OCI-M1 (cell line): Measurements from ENCODE around the gene SLTM.
"Not testable (repeated sequence)": the region's sequence is repeated elsewhere in the genome, so short reads cannot be mapped to it uniquely, and the experiment has no call there.

Experiments
- DNase-seq: peaks from one replicate; lab custom pipeline; 2025; lab: John Stamatoyannopoulos, UW

Gene SLTM

DNA sequence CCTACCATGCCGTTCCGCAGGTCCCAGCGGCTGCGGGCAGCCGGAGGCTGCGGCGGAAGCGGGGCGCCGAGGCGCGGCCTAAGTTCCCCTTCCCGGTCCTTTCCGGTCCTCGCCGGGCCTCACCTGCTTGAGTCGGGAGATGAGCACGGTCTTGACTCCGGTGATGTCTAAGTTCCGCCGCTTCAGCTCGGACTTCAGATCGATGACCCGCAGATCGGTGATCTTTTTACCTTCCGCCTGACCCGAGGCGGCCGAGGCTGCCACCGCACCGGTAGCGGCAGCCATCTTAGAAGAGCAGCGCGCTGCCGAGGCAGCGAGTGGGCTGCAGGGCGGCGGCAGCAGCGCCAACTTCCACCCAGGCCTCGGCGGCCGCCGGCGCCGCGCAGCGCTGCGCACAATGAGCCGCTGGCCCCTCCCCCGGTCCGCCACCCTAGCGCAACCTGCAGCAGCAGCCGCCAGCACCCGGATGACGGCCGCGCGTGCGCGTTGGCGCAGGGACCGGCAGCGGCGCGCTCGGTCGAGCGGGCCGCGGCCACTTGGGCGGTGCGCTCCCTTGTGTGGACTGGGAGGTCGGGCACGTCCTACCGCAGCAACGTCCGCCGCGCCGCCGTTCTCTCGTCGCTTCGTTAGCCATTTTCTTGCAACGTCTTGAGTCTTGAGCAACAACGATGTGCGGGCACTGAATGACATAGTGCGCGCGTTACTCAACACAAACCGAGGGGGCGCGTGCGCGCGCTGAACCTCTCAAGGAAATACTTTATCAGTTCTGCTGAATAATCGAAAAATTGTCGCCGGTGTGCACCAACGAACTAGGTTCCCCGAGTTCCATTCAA lies at the start of gene SLTM:
TSS of gene SLTM (minus strand) at position 399 of the 833 bp plus-strand sequence. CDS start at position 285, 114 bp downstream.
- peak; percentile 95 for DNase-seq

DNA sequence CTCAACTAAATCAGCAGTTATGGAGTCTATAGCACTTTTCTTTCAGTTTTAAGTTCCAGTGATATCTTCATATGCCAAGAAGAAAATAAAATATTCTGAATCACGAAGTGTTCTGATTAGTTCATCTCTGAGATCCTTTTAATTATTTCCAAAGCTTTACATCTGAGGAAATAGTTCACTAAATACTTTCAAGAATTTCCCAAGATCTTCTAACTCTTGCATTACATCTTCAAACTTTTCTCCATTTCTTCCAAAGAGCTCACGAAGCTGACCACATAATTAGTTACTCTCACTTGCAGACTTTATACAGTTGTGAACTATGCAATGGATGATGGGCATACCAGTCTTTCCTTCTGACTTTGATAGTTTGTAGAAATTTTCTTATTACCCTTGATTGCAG lies 49.8 kb upstream of the SLTM start:
- no peak for DNase-seq

DNA sequence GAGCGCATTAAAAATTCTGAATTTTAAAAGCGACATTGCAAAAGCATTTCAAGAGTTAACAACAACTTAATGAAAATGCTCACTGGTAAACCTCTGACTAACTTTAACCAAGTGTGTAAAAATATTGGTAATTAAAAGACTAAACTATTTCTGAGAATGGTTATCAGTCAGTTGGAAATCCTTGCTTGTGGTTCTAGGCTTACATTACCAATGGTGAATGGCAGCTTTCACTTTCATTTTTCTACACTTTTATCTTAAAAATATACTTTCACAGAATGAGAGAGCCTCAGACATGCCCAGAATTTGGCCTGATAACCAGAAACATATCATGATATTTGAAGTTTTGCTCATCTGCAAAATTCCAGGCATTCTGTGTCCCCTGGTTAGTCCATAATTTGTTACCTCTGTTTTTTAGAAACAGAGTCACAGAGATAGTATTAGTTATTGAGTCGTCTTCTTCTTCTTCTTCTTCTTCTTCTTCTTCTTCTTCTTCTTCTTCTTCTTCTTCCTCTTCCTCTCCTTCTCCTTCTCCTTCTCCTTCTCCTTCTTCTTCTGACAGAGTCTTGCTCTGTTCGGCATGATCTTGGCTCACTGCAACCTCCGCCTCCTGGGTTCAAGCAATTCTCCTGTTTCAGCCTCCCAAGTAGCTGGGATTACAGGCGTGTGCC lies 48.5 kb upstream of the SLTM start:
- DNase-seq = peak; percentile 85

DNA sequence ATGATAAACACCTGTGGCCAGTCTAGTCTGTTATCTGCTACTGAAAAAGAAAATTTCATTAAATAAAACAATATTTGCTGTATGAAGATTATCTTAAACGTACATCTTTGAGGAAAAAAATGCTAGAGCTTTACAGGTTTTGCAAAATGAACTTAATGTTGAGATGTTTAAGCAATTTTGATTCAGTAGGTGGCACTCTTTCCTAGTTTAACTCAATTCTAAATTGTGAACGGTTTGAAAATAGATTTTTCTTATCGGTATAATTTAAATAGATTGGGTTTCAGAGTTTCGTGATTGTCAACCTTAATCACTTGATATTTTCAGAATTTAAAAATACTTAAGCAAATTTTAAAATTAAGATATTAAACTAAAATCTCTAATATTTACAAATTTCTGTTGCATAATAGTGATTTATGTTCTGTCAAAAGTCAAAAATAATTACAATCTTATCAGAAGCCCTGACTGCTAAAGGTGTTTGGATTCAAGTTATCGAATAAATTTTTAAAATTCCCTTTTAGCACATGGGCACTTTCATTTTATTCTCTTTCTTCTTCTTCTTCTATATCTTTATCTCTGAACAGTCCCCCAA lies 47.0 kb upstream of the SLTM start:
- DNase-seq = peak; percentile 79

DNA sequence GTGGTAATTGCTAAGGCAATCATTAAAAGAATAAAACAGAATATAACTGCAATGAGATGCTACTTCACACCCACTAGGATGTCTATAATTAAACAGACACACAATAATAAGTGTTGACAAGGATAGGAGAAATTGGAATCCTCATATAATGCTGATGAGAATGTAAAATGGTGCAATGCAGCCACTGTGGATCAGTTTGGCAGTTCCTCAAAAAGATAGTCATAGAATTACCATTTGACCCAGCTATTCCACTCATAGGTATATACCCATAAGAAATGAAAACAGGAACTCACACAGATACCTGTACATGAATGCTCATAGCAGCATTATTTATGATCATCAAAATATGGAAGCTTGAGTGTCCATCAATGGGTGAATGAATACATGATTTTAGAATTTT lies 44.4 kb upstream of the SLTM start:
- no peak for DNase-seq

DNA sequence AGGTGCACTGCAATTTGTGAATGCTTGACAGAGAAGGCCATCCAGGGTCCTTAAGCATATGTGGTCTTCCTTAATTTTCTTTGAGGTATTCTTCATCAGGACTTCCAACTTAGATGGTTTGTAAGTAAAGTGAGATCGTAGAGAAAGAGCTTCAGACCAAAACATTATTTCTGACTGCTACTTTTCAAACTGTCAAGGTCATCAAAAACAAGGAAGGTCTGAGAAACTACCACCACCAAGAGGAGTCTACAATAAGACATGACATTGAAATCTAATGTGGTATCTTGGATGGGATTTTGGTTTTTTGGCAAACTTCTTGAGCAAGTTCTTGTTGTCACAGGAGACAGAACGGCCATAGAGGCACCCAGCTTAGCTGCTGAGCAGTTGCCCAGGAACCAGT lies 34.0 kb upstream of the SLTM start:
- no peak for DNase-seq

DNA sequence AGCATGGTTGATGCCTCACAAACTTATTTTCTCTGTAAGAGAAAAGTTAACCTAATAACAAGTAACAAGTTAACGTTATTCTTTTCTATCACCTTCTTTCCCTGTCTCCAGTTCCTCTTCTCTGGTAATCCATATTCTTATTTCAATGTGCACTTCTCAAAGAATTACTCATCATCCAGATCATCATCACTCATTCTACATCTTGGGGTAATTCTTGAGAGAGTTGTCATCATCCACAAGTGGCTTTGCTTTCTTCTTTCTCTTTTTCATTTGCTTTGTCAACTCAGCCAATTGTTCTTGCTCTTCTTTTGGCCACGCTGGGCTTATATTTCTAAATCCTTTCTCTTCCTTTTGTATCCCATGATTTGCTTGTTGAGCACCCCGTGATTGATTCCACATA lies 33.2 kb upstream of the SLTM start:
- no peak for DNase-seq

DNA sequence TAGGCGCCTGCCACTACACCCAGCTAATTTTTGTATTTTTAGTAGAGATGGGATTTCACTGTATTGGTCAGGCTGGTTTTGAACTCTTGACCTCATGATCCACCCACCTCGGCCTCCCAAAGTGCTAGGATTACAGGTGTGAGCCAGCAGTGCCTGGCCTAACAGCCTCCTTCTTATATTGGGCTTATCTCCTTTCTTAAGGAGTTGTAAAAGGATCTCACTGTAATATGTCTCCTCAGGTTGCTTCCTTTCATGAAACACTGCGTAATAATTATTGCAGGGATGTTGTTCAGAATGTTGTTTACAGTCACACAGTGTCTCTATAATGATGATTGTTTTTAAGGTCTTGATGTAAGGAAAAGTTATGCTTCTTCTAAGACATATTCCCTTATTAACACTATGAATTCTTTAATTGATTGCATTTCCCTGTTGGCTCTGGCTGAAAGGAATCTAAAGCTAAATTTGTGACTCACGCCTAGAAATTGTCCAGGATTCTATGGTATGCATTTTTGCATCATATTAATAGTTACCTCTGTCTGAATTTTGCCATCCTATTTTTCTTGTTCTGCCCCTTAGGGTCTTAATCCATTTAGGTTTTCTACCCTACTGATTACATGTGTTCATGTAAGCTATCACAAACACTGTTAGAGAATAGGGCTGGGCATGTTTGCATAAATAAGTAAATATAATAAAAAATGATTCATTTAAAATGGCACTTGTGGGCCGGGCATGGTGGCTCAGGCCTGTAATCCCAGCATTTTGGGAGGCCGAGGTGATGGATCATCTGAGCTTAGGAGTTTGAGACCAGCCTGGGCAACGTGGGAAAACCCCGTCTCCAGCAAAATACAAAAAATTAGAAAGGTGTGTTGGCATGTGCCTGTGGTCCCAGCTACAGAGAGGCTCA lies 29.4 kb upstream of the SLTM start:
- DNase-seq = no peak

DNA sequence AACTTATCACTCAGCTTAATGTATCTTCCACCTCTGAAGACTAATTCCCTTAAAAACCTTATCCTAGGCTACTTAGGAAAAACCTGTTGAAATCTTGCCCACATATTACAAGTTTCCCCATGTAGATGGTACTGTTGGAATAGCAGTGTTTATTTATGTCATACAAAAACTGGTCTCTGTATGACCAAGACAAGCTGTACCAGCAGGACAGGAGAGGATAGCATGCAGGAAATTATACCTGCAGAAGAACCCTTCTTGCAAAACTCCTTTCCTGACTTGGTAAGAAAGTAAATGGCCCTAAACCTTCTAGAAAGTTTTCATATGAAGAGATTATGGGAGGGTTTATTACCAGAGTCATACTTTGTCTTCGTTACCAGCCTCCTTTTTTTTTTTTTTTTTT lies 28.7 kb upstream of the SLTM start:
- no peak for DNase-seq

DNA sequence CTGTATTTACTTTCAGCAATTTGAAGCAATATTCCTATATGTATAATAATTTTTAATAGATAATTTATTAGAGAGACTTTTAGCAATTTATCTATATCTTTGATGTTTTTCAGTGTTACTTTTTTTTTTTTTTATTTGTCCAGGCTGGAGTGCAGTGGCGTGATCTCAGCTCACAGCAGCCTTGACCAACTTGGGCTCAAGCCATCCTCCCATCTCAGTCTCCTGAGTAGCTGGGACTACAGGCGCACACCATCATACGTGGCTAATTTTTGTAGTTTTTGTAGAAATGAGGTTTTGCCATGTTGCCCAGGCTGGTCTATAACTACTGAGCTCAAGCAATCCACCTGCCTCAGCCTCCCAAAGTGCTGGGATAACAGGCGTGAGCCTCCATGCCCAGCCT lies 25.3 kb upstream of the SLTM start:
- DNase-seq = no peak

DNA sequence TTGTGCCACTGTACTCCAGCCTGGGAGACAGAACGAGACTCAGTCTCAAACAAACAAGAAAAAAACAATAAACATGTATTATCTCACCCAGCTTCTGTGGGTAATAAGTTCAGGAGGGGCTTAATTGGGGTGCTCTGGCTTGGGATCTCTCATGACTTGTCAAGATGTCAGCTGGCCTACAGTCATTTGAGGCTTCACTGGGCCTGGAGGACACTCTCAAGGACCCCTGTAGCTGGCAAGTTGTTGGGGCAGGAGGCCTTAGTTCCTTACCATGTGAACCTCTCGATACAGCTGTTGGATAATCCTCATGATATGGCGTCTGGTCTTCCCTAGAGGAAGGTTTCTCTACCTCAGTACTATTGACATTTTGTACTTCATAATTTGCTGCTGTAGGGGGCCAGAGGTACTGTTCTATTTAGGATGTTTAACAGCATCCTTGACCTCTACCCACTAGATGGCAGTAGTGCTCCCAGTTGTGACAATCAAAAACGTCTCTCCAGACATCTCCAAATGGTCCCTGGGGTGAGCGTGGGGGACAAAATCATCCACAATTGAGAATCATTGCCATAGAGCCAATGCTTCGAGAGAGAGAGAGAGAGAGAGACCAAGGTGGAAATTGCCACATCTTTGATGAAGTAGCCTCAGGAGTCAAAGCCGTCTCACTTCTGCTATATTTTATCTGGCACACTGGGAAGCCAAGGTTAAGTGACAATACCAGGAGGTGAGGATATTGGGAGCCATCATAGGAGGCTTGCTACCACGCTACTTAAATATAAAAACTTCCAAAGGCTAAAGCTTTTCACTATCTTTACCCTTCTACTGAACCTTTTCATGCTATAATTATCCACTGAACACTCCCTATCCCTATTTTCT lies 23.9 kb upstream of the SLTM start:
- DNase-seq = peak; percentile 86

DNA sequence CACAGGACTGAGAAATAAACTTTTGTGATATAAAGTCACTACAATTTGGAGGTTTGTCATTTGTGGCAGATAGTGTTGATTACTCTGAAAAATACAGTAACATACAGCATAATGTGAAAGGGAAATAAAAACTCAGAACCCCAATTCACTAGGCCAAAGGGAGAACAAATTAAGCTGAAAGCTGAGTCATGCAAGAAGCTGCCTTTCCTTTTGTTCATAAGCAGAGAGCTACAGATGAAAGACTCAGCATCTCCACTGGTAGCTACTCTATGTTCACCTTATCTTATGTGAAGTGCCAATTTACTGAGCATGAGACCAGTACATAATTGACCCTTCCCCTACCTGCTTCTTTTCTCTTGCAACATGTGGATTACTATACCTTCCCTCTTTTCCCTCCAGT lies 19.3 kb upstream of the SLTM start:
- DNase-seq = peak; percentile 36

DNA sequence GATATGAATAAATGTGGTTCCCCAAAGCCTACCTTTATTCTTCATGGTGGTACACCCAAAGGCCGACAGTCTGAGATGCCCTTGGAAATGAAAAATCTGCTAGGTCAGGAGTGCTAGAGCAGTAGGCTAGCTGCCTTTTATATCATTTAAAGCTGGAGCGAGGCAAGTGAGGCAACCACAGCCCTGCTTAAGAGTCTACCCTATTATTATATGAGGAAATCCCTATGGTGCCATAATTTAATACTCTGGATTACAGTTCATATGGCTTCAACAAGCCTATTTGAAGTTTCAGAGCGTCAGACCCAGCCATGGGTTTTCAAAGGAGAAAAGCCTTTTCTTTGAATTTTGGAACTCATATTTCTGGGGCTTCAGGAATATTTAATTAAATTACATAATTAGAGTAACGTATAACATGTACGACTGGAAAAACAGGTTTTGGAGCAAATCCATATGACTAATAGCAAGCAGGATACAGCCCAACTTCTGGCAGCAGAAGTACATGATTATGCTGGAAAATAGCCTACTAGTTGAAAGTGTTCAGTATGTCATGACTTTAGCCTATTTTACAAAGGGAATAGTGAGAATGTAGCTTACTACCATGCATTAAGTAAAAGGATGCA lies 18.0 kb upstream of the SLTM start:
- no peak for DNase-seq

DNA sequence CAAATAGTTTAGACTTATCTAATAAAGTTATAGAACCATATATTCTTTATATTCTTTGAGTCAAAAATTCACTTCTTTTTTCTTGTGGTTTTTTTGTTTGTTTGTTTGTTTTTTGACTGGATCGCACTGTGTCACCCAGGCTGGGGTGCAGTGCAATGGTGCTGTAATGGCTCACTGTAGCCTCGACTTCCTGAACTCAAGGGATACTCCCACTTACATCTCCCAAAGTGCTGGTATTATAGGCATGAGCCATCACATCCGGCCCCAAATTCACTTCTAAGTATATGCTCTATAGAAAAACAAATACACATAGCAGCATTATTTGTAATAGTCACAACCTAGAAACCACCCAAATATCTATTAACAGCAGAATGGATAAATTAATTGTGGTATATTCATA lies 13.7 kb upstream of the SLTM start:
- DNase-seq = no peak

DNA sequence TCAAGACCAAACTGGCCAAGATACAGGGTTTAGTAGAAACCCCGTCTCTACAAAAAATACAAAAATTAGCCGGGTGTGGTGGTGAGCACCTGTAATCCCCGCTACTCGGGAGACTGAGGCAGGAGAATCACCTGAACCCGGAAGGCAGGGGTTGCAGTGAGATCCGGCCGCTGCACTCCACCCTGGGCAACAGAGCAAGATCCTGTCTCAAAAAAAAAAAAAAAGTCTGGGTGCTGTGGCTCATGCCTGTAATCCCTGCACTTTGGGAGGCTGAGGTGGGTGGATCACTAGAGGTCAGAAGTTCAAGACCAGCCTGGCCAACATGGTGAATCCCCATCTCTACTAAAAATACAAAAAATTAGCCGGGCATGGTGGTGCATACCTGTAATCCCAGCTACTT lies 1.5 kb upstream of the SLTM start:
- not testable (repeated sequence) for DNase-seq

DNA sequence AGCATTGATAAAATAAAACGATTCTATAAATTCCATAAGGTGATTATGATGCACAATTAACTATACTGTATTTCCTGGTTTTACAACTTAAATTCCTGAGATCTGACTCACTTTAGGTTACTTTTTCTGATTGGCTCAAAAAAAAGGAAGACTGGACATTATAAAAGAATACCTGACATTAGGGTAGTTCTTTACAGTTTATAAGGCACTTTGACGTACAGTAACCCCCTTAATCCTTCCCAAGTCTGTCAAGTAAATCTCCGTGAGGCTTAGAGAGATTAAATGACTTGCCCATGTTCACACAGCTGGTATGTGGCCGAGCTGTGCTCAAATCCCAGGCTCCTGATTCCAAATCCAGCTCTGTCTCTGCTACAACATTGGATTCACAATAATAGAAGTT lies 1.0 kb upstream of the SLTM start:
- DNase-seq = no peak

DNA sequence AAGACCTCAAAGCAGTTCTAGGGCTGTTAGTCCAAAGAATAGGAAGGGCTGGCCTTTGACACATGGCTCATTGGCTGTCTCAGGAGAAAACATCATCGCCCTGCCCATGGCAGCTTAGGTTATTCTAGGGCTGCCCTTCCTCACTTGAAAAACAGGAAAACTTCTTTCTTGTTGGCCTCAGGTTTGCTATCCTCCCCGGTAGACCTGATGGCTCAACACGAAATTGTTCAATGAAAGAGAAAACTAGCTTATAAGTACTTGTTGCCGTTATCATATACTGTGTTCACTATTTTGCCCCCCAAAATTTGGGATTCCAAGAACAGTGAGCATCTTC lies 602 bp upstream of the SLTM start:
- no peak for DNase-seq

DNA sequence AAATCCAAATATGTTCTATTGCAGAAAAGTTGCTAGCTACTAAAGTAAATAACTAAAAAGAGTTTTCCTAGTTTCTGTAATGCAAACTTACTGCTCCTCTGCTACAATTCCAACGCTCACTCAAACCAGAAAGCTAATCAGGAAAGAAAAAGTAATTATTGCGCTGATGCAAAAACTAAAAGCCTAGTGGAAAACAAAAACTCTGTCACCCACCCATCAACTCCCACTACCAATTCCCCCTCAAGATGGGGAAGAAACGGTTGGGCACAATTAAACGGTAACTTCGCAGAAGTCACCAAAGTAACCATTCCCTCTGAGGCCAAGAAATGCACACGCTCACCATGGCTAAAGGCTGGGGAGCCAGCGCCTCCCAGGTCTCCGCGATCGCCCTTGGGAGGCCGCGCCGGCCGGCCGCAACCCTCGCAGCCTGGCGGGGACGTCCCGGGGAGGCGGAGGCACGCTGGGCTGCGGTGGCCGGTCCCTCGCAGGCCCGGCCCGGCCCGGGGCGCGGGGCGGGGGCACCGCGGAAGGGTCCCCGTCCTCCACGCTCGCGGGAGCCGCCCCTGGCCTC lies 684 bp downstream of the SLTM start:
- peak; percentile 72 for DNase-seq

DNA sequence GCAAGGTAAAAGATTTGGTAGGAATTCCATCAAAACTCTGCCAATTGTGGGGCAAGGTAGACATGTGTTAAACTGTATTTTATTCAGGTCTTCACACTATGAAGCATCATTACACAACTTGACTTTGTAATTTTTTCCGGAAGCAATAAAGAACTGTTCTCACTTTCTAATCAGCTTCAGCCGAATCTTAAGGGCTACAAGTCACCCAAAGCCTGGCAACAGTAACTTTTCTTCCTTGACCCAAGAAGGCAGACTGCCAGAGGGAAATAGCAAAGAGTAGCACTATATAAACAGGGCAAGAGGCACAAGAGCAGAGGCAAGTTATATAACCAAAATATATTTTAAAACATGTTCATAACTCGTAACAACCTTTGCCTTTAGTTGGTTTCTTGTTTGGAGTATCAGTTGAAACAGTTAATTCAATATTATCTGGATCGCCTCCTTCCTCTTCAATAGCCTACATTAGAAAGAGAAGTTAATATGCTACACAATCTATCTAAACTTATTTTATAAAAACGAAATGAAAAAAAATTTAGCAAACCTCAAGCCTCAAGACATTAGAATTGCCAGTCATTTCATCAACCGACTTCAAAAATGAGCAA lies 1.4 kb downstream of the SLTM start:
- DNase-seq = peak; percentile 78

DNA sequence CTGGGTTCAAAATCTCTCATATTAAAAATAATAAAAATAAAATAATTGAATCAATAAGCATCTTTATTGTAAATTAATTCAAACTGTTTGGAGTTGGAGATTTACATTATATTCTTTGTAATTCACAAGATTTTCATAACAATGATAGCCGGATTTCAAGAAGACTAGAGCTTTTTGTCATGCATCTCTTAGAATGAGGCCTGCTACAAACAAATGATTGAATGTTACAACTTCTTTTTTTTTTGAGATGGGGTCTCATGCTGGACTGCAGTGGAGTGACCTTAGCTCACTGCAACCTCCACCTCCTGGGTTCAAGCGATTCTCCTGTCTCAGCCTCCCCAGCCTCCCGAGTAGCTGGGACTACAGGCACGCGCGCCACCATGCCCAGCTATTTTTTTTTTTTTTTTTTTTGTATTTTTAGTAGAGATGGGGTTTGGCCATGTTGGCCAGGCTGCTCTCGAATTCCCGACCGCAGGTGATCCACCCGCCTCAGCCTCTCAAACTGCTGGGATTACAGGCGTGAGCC lies 3.5 kb downstream of the SLTM start:
- no peak for DNase-seq
